NCI-H774 (cell line): ENCODE data around the gene SLC2A11.
A peak's percentile ranks its signal among the peaks of the same experiment; 100 is the strongest.

ENCODE experiments used
- DNase-seq: peaks from one replicate; lab custom pipeline; 2025; lab: John Stamatoyannopoulos, UW

SLC2A11 gene

DNA sequence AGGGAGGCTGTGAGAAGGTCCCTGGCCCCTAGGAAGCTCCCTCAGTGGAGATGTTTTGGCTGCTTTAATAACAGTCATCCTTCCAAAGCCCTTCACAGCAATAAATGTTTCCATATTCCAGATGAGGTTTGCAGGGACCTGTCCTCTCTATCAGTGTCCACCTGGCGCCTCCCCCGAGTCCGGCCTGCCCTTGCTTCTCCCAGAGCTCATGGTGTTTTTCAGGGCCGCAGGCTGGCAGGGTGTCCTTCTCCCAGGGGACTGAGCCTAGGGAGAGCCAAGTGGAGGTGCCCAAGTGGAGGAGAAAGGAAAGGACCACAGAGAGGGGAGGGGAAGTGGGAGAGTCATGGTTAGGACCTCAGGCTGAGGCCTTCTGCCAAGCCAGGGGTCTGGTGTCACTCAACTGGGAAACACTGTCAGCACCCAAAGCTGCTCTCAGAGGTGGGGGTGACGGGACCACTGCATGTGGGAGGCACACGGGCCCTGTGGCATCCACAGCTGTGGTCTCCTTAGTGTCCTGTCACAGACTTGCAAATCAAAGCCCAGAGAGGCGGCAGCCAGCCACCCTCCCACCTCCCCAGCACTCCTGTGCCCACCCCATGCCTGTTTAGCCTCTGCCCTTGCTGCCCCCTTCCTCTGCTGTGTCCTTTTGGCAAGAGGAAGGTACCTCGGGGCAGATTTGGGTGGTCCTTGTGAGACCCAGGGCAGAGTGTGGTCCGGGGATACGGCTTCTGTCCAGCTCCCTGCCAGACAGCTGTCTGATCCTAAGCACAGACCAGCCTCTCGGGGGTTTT lies 25.3 kb upstream of the SLC2A11 start:
- DNase-seq: no peak

DNA sequence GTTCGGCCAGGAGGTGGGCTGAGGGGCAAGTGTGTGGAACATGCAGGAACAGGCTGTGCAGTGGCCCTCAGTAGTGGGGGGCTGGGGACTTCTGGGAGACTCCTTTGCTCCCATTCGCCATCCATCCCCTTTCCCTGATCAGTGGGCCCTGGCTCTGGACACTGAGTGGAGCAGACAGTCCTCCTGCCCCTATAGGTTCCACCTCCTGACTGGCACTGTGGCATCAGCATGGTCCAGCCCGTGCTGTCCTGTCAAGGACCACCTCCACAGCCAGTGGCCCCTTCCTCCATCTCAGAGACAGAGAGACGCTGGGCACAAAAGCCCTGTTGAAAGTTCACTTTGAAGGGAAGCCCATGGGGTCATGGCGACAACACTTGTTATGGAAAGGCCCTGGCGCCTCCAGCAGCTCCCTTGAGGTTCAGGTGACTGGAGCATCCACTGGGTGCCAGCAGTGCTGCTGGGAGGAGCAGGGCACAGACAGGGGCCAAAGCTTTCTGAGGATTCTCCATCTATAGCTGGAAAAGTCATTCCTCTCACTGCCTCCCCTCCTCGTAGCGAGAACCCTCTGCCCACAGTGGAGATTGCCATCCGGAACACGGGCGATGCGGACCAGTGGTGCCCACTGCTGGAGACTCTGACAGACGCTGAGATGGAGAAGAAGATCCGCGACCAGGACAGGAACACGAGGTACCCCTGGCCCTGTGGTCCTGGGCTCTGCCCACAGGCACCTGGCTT lies 24.5 kb upstream of the SLC2A11 start:
- DNase-seq: no peak

DNA sequence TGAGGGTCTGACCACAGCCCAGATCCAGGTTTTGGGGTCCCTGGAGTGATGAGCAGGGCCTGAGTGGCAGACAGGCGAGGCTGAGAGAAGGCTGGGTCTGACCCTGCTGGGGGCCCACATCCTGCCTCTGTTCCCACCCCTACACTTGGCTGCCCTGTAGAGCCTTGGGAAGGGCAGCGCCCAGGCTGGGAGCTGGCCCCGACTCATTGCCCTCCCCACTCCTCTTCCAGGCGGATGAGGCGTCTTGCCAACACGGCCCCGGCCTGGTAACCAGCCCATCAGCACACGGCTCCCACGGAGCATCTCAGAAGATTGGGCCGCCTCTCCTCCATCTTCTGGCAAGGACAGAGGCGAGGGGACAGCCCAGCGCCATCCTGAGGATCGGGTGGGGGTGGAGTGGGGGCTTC lies 23.8 kb upstream of the SLC2A11 start:
- DNase-seq: no peak

DNA sequence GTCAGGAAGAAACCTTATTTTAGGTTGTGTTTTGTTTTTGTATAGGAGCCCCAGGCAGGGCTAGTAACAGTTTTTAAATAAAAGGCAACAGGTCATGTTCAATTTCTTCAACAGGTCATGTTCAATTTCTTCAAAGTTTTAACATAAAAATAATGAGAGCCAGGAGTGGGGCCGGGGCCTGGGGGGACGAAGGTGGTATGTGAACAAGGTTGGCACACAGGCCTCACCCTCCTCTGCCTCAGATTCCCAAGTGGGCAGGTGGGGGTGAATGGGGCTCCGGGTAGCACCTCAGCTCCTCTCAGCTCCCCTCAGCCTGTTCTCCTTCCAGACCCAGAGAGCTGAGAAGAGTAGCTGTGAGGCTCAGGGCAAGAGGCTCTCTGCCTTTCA lies 23.3 kb upstream of the SLC2A11 start:
- no peak for DNase-seq

DNA sequence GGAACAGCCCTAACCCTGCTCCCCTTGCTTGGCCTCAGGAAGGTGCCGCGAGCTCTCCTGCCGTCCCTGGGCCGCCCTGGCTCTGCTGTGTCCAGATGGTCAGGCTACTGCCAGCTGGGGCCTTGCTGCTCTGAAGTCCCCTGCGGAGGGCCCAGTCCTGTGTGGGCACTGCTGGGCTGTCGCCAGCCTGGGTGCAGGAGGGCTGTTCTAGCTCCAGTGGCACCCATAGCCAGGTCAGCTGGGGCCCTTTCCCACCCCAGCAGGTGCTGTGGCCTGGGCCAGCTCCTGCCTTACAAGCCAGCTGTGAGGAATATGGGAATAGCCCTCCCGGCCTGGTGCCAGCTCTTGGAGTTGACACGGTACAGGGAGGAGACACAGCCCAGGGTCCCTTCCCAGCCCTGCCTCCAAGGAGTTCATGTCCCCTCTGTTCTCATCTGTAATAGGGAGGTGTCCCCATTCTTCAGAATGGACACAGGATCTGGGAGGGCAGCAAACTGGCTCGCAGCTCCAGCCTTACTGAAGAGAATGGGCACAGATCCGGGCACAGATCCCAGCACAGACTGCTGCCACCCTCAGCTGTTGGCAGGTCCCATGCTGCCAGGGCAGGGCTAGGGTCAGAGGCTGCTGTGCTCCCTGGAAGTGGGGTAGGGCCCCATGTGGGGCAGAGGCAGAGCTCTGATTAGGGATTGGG lies 22.7 kb upstream of the SLC2A11 start:
- DNase-seq: no peak

DNA sequence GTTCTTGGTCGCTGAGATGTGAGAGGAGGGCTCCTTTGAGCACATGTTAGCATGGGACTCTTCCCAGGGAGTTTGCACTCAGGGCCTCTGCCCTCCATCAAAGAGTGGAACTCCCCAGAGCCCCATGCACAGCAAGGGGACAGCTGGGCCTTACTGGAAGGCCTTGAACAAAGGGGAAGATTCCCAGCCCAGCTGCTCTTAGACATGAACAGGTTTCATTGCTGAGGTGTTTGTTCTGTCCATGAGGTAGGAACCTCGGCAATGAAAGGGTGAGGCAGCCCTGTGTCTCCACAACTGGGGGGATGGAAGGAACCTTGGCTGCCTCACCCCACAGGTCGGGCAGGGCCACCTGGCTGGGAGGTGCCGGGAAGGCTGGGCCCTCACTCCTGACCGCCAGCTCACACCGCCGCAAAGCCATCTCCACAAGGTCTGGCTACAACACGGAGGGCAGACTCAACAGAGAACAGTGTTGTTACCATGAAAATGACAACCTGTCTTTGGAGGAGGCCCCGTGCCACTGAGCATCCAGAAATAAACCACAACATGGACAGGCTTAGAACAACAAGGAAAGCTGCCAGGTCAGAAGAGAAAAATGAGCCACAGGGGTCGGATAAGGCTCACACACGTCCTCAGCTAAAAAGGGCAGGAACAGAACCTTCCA lies 22.1 kb upstream of the SLC2A11 start:
- no peak for DNase-seq

DNA sequence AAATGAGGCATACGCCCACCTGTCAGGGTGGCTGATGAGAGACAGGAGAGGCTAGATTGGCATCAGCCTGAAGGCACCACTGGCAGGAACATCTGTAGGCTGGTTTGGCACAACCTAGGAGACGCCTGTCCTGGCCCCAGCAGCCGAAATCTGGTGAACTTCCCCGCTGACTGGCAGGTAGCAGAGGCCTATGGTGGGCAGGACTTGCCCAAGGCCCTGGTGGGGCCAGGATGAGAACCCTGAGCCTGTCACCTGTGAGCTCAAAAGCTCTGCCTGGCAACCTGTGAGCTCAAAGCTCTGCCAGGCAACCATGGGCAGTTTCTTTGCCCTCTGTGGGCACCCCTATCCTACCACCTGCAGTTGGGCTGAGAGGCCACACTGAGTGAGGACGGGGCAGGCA lies 21.4 kb upstream of the SLC2A11 start:
- no peak for DNase-seq

DNA sequence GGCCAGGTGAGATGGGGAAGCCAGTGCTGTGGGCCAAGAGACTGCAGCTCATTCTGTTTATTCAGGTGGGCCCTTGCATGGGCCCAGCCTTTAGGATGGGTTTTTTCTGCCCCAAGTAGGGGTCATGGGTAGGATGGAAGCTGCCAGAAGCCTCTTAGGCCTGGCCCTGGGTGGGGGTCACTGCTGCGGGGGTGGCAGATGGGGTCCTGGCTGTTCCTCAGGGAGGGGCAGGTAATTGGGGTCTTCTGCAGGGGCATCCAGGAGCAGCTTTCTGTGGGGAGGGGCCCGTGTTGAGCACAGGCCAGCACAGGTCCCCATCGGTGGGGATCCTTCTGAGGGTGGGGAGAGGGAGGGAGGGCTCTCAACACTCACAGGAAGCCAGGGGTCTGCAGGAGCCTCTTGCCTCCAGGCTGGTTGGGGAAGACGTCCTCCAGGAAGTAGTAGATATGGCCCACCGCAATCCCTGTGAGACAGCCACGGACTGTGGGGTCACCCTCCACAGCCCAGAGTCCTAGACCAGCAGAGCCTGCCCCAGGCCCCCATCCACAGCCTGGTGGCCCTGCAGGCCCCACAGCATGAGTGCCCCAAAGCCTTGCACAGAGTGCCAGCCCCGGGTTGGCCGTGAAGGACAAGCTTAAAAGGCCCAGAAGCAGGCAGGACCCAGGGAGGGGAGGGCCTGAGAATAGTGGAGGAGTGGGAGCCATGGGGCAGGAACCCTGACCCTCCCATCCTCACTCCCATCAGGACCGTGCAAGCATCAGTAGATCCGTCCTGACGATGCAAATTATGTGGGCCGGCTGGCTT lies 20.8 kb upstream of the SLC2A11 start:
- DNase-seq: no peak

DNA sequence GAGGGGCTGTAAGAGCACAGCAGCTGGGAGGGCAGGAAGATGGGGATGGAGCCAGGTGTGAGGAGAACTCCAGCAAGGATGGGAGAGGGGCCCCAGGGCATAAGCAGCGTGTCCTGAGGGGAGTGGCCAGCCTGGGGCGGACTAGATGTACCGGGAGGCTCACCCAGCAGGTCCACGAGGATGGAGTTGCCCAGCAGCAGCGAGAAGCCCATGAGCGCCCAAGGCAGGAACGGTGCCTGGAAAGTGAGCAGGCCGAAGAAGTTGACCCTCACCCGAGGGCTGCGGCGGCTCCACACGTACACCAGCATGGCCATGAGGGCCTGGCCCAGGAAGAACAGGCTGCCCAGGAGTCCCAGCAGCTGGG lies 20.2 kb upstream of the SLC2A11 start:
- DNase-seq: no peak

DNA sequence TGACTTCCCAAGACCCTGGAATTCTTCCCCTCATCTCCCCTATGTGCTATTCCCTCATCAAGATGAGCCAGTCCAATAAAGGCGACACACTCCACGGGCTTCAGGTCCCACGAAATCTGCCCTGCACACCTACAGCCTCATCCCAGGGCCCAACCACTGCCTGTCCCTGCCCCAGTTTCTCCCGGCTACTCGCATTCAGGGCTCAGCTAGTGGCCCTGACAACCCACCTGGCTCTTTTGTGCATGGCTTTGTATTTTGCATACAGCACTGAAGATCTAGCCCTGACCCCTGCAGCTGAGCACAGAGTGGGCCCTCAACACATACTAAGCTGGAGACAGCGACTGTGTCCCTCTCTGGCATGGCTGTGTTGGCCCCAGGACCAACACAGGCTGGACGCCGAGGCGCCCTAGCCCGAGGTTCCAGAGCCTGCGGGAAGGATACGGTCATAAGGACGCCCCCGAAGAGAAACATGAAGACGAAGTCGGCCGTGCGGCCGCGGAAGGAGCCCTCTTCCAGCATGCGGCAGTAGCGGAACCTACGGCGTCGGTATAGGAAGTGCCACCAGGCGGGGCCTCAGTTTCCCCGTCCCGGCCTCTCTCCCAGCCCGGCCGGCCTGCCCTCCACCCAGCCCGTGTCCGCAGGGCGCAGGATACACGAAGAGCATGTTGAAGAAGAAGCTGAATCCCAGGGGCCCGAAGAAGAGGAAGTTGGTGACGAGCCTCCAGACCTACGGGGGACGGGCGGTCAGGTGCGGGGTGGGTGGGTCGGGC lies 19.6 kb upstream of the SLC2A11 start:
- DNase-seq: no peak

DNA sequence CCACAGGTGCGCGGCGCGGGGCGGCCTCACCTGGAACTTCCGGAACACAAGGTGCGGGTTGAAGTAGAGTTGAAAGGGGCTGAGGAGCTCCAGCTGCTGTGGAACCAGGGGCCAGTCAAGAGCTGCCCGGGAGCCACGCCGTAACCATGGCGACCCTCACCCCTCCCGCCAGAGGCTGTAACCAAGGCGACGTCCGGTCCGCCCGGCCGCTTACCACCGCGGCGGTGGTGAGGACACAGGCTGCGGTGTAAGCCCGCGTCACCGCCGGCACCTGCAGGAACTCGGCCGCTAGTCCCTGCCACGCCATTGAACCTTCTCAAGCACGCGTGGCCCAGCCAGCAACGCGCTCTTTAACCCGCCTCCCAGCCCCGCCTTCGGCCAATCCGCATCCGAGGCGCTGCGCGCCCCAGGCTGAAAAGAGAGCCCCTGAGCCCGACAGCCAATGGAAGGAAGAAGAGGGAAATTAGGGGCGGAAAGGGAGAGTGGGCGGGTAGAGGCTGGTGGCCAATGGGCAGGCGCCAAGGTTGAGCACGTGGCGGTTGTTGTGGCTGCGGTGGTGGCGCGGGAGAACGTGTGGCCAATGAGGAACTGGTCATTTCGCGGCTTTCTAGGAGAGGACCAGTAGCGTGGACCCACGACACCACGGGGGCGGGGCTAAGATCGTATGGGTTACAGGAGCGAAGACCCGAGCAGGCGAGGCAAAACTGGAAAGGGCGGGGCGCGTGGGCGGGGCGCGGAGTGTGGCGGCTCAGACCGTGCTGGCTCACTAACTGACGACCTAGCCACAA lies 18.8 kb upstream of the SLC2A11 start, which contains the start of gene DERL3:
Gene DERL3 (minus strand): TSS at position 326 of the 788 bp plus-strand sequence. CDS start 19 bp downstream, at position 307.
- DNase-seq: peak; percentile 99

DNA sequence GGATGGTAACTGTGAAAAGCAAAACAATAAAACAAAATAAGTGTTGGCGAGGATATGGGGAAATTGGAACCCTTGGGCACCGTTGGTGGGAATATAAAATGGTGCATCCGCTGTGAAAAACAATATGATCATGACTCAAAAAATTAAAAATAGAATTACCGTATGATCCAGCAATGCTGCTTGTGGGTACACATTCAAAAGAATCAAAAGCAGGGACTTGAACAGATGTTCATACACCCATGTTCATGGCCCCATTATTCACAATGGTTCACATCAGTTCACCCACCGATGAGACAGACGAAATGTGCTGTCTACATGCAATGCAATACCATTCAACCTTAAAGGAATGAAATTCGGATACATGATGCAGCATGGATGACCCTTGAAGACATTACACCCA lies 17.6 kb upstream of the SLC2A11 start:
- no peak for DNase-seq

DNA sequence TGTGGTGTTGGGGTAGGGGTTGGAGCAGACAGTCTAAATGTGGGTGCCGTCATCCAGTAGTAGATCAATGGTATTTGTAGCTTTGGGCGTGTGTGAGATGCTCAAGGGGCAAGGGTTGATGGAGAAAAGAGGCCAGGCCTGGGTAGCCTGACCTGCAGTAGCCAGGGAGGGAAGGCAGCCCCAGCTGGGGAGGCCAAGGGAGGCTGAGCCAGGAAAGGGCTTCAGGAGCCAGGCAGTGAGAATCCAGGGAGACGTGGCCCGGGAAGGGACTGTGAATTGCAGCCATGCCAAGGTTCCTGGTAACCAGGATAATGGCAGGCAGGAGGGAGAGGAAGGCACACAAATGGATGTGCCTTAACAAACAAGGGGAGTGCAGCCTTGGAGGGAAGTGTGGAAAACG lies 16.4 kb upstream of the SLC2A11 start:
- no peak for DNase-seq

DNA sequence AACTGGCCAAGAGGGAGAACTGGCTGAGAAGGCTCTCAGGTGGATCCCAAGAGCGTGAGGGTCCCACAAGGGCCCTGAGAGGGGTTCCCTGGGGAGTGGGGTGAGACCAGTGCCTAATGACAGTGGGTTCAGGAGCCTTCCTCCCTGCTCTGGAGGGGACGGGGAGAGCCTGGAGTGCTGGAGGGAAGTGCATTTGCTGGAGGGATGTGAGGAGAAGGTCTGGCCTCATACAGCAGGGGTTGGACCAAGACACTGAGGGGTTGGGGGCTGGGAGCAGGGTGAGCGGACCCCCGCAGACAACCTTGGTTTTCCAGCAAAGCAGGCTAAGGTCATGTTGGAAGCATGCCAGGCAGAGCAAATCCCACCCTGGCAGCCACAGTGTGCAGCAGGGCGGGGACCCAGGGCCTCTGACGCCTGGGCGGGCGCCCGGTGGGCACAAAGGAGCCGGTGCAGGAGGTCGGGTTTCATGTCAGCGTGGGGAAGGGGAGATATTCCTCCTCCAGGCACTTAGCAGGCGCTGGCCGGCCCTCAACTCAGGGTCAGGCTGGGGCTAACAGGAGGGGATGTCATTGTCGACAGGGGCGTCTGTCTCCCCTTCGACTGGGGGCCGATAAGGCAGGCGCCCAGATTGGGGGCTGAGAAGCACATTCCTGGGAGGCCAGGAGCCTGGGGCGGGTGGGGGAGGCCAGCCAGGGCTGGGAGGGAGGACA lies 15.8 kb upstream of the SLC2A11 start:
- no peak for DNase-seq

DNA sequence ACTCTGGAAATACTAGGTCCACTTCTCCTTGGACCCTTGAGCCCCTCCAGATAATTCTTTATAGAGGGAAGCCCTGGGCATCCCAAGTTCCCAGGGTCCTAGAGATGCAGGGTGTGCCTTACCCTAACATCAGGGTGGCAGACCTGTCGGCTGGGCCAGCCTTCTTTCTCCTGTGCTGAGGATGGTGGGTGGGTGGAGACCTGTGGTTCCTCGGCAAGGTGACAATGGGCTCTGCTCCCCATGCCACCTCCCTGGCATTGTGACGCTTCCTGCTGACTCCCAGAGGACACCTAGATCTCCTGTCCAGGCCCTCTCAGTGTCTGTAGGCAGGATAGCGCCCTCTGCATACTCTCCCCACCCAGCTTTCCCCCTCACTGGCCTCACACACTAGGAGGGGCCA lies 15.1 kb upstream of the SLC2A11 start:
- no peak for DNase-seq

DNA sequence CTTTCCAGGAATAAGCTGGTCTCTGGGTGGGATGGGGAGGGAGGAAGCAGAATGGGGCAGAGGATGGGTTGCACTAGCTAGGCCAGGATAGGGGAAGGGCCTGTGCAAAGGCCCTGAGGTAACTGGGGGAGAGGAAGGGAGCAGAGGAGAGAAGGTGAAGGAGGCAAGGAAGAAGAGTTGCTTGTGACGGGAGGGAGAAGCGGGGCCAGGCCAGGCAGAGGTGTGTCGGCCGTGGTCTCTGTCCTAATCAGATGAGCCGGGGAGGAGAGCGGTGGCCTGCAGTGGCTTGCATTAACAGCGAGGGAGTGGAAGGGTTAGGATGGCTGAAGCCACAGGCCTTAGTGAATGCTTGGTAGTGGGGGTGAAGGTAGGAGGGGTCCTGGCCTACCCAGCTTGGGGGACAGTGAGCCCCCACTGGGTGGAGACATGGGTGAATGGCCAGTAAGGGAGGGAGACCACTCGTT lies 12.9 kb upstream of the SLC2A11 start:
- no peak for DNase-seq

DNA sequence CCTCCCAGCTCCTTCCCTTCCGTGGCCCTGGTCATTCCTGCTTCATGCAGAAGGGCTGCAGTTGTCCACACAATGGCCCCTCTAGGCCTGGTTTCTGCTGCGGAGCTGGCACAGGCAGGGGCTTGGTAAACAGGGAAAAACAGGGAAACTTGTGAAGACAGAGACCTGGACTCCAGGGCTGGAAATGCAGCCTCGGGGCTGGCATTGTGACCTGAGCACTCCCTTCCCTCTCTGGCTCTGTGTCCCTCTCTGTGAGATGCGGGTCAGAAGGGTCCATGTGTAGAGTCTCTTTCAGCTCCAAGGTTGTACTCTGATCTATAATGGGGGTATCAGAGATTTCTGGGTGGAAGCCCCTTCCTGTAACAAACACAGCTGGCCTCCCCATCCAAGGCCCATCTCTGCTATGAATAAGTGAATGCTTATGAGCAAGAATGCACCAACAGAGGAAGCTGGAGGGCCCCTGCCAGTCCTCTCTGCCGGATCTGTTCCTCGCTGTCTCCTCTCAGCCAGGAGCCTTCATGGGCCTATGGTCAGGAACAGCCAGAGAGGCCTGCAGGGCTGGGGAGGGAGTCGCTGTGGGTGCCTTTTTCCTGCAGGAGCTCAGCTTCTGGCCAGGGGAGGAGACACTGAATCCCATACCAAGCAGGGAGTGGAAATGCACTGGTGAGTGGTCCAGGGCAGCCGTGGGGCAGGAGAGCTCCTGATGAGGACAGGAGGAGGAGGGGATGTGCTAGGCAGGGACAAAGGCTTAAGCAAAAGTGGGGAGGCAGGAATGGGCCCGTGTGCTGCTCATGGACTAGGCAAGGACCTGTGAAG lies 12.2 kb upstream of the SLC2A11 start:
- no peak for DNase-seq

DNA sequence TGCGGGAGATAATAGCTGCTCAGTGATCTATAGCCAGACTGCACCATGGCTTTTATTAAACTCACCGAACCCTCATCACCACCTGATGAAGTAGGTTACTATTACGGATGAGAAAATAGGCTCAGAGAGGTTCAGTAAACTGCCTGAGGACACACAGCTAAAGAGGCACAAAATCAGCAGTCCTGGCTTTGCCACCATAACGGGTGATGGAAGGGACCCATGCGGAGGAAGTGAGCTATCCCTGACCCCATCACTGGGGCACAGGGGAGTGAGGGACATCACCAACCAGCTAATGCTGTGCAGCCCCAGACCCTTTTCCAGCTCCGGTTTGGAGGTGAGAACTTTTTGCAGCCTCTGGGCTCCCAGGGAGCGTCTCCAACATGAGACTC lies 11.6 kb upstream of the SLC2A11 start:
- DNase-seq: no peak
